ENCODE results near the gene TXNL4B. TPM values are rescaled to one million over a fixed set of nuclear protein-coding genes. Genes with fewer than 3 reads are reported as not detected.

Gene TXNL4B
- total and polyA plus RNA-seq, 2 donors from 2014 or later, result 11.9 to 16.1 TPM

DNA sequence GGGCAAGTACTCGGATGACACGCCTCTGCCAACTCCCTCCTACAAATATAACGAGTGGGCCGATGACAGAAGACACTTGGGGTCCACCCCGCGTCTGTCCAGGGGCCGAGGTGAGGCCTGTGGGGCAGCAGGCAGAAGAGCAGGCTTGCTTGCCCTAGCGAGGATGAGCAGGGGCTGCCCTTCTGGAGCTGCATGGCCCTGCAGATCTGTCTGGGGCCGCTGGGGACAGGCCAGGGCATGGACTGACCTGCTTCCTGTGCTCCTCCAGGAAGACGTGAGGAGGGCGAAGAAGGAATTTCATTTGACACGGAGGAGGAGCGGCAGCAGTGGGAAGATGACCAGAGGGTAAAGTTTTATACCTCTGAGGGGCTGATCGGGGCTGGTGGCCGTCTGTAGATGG is 5.5 kb upstream of the TXNL4B start:
- TF ChIP-seq, protein P1, sequence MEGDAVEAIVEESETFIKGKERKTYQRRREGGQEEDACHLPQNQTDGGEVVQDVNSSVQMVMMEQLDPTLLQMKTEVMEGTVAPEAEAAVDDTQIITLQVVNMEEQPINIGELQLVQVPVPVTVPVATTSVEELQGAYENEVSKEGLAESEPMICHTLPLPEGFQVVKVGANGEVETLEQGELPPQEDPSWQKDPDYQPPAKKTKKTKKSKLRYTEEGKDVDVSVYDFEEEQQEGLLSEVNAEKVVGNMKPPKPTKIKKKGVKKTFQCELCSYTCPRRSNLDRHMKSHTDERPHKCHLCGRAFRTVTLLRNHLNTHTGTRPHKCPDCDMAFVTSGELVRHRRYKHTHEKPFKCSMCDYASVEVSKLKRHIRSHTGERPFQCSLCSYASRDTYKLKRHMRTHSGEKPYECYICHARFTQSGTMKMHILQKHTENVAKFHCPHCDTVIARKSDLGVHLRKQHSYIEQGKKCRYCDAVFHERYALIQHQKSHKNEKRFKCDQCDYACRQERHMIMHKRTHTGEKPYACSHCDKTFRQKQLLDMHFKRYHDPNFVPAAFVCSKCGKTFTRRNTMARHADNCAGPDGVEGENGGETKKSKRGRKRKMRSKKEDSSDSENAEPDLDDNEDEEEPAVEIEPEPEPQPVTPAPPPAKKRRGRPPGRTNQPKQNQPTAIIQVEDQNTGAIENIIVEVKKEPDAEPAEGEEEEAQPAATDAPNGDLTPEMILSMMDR (IDR thresholded peaks at IDR 0.05; ENCODE audit: borderline replicate concordance, extremely low read depth, insufficient read depth), result no peak
- intact Hi-C loops (cut with DNase I), result no loop called here
- DNase-seq, result no peak
- Histone ChIP-seq H3K9ac (ENCODE audit: low read length in 3 of 3) (no peak overlapping the region), H3K36me3 (ENCODE audit: control insufficient read depth in 2 of 3, insufficient read depth in 3 of 3, low read length in 3 of 3) (peaks cover 27 to 73% (median 56%) of the 10 kb centered on the region in 3 donors), H3K27me3 (ENCODE audit: control insufficient read depth, insufficient read depth, low read length) (no peaks in the 10 kb centered on the region), H3K27ac (ENCODE audit: low read depth in 2 of 2, low read length in 2 of 2) (no peak overlapping the region), H3K4me1 (ENCODE audit: control insufficient read depth in 2 of 3, insufficient read depth in 2 of 3, low read depth in 1 of 3, low read length in 3 of 3) (peaks cover 2 to 13% (median 8%) of the 10 kb centered on the region in 3 donors), H3K4me3 (ENCODE audit: low read length in 3 of 3) (no peak overlapping the region), H3K9me3 (ENCODE audit: control insufficient read depth in 2 of 3, insufficient read depth in 1 of 3, low read length in 3 of 3) (no peaks in the 10 kb centered on the region)
- no peak for FAIRE-seq

DNA sequence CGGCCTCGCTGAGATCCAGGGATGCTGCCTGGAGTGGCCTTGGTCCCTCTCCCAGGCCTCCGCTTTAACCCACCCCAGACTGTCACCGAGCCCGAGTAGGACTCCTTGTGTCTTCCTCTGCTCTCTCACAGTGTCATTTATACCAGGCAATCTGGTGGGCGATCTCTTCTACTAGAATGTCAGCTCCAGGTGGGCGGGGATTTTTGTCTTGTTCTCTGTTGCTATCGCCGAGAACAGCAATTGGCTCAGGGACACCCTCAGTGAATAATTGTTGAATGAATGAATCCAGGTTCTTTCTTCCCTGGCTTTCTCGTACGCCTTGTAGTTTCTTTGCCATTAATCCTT is 818 bp upstream of the TXNL4B start:
- H3K27me3 ChIP-seq (ENCODE audit: control insufficient read depth, insufficient read depth, low read length), result no peaks in the 10 kb centered on the region
- peaks cover 2 to 20% (median 8%) of the 10 kb centered on the region in 3 donors for H3K4me1 ChIP-seq (ENCODE audit: control insufficient read depth in 2 of 3, insufficient read depth in 2 of 3, low read depth in 1 of 3, low read length in 3 of 3)
- DNase-seq, result no peak
- peak overlapping the region; percentile 64 to 95 (median 88) for H3K9ac ChIP-seq (ENCODE audit: low read length in 3 of 3)
- TF ChIP-seq, protein P1 (IDR thresholded peaks at IDR 0.05; ENCODE audit: borderline replicate concordance, extremely low read depth, insufficient read depth), result no peak
- H3K27ac ChIP-seq (ENCODE audit: low read depth in 2 of 2, low read length in 2 of 2), result peak overlapping the region; percentile 57 to 81
- peaks cover 4 to 35% (median 20%) of the 10 kb centered on the region in 3 donors for H3K36me3 ChIP-seq (ENCODE audit: control insufficient read depth in 2 of 3, insufficient read depth in 3 of 3, low read length in 3 of 3)
- no peak for FAIRE-seq
- intact Hi-C loops (cut with DNase I), result no loop called here
- peak overlapping the region; percentile 76 to 89 (median 85) for H3K4me3 ChIP-seq (ENCODE audit: low read length in 3 of 3)
- no peaks in the 10 kb centered on the region for H3K9me3 ChIP-seq (ENCODE audit: control insufficient read depth in 2 of 3, insufficient read depth in 1 of 3, low read length in 3 of 3)

DNA sequence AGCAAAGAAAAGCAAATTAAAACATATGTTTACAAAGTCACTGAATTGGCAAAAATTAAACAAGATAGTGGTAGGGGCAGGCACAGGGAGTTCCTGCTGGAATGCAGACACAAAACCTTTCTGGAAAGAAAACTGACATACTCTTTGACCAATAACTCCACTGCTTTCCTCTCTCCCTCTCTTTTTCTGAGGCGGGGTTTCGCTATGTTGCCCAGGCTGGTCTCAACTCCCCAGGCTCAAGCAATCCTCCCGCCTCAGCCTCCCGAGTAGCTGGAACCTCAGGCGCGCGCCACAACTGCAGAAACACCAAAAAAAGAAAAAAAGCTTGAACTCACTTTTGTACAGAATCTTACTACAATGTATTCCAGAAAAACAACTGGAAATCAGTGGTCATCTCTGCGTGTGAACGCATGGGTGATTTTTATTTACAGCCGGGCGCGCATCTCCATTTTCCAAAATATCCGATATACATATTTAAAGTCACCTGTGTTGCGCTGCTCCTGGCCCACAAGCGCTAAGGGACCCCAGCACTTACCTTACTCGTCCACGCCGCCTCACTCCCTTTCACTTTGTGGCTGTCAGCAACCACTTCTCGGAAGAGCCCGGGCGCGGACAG is 480 bp downstream of the TXNL4B start:
- Histone ChIP-seq H3K9me3 (ENCODE audit: control insufficient read depth in 2 of 3, insufficient read depth in 1 of 3, low read length in 3 of 3) (no peaks in the 10 kb centered on the region), H3K4me3 (ENCODE audit: low read length in 3 of 3) (peak overlapping the region; percentile 81 to 85 (median 85)), H3K27me3 (ENCODE audit: control insufficient read depth, insufficient read depth, low read length) (no peaks in the 10 kb centered on the region), H3K36me3 (ENCODE audit: control insufficient read depth in 2 of 3, insufficient read depth in 3 of 3, low read length in 3 of 3) (peaks cover 4 to 38% (median 22%) of the 10 kb centered on the region in 3 donors), H3K4me1 (ENCODE audit: control insufficient read depth in 2 of 3, insufficient read depth in 2 of 3, low read depth in 1 of 3, low read length in 3 of 3) (peaks cover 2 to 20% (median 8%) of the 10 kb centered on the region in 3 donors), H3K9ac (ENCODE audit: low read length in 3 of 3) (peak overlapping the region; percentile 53 to 87 (median 60)), H3K27ac (ENCODE audit: low read depth in 2 of 2, low read length in 2 of 2) (peak overlapping the region; percentile 79 to 86)
- TF ChIP-seq, protein P1 (IDR thresholded peaks at IDR 0.05; ENCODE audit: borderline replicate concordance, extremely low read depth, insufficient read depth), result no peak
- FAIRE-seq (no peak), DNase-seq (peak in 4 of 5 donors; percentile 22 to 60 (median 48))
- intact Hi-C loops (cut with DNase I), result no loop called here
